Hematopoietic multipotent progenitor cell treated with erythropoietin and hydrocortisone succinate and interleukin-3 and kit ligand, for 4 days (in vitro differentiated cells): ENCODE data around the gene GALNT11.
A peak's percentile ranks its signal among the peaks of the same experiment; 100 is the strongest.
"Not testable (repeated sequence)": the region's sequence is repeated elsewhere in the genome, so short reads cannot be mapped to it uniquely, and the experiment has no call there.

Source experiments
- DNase-seq: peaks from one replicate; pipeline ENCODE4 v3.0.0-alpha.2; 2015

The GALNT11 gene

GRCh38 chr7:152030059-152030458, 4.6 kb downstream of the GALNT11 start:
- DNase-seq: peak; percentile 59

DNA sequence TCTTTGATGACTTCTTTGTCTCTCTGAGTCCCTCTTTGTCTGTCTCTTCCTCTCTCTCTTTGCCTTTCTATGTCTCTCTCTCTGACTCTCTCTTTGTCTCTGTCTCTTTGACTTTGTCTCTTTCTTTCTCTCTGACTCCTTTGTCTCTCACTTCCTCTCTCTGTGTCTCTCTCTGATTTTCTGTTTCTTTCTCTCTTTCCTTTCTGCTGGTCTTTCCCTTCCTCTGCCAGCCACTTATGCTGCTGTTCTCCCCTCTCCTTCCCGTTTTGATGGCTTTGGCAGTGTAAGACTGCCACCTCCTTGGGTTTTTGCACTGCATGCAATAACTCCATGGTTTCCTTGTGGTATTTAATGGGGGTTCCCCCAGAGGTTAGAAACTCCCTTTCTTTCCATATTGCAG, 5.2 kb downstream of the GALNT11 start:
- not testable (repeated sequence) for DNase-seq

DNA sequence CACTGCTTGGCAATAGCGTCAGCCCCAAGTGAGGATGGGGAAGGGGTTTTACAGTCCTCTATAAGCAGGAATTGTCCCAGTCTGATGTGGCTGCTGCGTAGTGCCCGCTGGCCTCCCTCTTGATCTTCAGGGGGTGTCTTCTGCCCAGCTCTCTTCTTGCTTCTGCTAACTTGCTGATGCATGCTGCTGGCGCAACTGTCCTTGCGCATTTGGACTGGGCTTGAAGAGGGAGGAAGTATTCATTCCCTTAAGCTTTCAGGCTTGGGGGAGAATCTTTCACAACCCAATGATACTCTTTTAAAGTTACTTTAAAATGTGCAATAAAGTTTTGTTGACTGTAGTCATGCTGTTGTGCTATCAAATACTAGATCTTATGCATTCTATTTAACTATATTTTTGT, 10.3 kb downstream of the GALNT11 start:
- no peak for DNase-seq

DNA sequence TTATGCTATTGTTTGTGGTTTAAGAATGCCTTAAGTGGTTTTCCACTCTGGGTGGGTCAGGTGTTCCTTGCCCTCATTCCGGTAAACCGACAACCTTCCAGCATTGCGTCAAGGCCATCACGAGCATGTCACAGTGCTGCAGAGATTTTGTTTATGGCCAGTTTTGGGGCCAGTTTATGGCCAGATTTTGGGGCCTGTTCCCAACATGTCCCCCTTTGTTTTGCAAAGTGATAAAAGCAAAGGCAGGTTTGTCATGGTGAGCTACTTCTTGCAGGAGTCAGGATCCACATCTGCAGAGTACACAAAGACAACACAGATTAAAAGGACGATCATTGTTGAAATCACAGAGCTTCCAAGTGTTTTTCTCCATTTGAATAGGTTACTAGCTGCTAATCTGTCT, 12.9 kb downstream of the GALNT11 start:
- not testable (repeated sequence) for DNase-seq

DNA sequence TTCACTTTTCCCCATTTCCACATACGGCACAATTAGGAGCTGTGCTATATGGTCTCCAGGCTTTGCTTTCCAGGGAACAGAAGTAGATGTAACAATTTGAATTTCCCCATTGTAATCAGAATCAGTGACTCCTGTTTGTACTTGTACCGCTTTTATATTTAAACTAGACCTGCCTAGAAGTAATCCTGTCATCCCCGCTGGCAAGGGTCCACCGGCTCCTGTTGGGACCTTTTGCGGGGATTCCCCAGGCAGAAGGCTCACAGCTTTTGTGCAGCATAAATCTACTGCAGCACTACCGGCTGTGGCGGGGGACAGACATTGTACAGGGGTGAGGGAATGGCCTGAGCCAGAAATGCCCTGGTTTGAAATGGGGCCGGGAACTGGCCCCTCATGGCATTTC, 17.6 kb downstream of the GALNT11 start:
- DNase-seq: not testable (repeated sequence)

DNA sequence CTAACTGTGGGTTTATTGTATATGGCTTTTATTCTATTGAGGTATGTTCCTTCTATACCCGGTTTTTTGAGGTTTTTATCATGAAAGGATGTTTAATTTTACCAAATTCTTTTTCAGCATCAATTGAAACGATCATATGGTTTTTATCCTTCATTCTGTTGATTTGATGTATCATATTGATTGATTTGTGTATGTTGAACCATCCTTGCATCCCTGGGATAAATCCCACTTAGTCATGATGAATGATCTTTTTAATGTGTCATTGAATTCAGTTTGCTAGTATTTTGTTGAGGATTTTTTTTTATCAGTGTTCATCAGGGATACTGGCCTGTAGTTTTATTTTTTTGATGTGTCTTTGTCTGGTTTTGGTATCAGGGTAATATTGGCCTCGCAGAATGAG, 19.4 kb downstream of the GALNT11 start:
- DNase-seq: not testable (repeated sequence)

DNA sequence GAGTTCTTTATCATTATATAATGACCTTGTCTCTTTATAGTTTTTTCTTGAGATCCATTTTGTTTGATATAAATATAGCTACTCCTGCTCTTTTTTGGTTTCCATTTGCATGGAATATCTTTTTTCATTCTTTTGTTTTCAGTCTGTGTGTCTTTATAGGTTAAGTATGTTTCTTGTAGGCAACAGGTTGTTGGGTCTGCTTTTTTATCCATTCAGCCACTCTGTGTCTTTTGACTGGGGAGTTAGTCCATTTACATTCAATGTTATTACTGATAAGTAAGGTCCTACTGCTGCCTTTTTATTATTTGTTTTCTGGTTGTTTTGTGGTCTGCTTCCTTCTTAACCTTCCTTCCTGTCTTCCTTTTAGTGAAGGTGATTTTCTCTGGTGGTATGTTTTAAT, 21.1 kb downstream of the GALNT11 start:
- no peak for DNase-seq

- no peak for DNase-seq
Measured at GRCh38 chr7:152048051-152048450, 22.6 kb downstream of the GALNT11 start.

- no peak for DNase-seq
Measured at GRCh38 chr7:152050547-152050971, 25.1 kb downstream of the GALNT11 start.

DNA sequence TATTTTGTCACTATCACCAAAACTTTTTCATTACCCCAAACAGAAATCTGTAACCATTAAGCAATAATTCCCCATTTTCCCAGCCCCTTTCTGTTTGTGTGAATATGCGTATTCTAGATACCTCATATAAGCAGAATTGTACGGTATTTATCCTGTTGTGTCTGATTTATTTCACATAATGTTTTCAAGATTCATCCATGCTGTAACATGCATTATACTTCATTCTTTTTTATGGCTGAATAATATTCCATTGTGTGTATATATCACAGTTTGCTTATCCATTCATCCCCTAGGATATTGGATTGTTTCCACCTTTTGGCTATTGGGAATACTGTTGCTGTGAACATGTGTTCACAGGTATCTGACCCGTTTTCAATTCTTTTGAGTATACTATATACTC, 26.5 kb downstream of the GALNT11 start:
- DNase-seq: no peak

- no peak for DNase-seq
Measured at GRCh38 chr7:152052771-152053170, 27.3 kb downstream of the GALNT11 start.

DNA sequence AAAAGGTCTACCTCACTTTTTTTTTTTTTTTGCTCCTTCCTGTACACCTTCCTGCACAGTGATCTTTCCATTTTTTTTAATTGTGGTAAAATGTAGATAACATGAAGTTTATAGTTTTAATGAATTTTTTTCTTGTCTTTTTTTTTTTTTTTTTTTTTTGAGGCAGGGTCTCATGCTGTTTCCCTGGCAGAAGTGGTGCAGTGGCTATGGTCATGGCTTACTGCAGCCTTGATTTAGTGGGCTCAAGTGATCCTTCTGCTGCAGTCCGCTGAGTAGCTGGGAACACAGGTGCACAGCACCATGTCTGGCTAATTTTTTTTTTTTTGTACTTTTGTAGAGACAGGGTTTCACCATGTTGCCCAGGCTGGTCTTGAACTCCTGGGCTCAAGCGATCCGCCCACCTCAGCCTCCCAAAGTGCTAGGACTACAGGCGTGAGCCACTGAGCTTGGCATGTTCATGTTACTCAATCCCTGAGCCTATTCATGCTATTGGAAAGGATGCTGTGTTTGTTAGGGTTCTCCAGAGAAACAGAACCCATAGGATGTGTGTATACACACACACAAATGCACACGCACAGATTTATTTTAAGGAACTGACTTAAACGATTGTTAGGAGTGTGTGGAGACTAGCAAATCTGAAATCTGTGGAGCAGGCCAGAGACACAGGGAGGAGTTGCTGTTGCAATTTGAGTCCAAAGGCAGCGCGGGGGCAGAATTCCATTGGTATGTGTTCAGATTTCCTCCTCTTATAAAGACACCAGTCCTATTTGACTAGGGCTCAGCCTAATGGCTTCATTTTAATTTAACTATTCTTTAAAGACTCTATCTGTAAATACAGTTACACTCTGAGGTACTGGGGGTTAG, 29.1 kb downstream of the GALNT11 start:
- no peak for DNase-seq

DNA sequence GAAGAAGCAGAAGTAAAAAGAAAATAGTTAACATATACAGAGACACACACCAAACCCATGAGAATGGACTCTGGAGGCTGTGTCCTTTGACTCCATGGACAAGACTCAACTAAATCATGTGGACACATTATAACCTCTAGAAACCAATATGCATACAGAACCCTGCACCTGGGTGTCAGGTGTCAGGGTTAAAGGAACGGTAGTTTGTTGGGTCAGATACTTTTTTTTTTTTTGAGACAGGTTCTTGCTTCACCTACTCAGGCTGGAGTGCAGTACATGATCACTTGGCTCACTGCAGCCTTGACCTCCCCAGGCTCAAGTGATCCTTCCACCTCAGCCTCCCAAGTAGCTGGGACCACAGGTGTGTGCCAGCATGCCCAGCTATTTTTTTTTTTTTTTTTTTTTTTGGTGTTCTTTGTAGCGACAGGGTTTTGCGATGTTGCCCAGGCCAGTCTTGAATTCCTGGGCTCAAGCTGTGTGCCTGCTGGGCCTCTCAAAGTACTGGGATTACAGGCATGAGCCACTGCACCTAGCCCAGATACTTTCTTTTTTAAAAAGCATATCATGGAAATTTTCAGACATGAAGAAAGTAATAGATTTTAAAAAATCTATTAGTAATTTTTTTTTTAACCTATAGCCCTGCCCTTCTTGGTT, 31.3 kb downstream of the GALNT11 start:
- DNase-seq: no peak

- no peak for DNase-seq
Measured at GRCh38 chr7:152059311-152059710, 33.8 kb downstream of the GALNT11 start.

DNA sequence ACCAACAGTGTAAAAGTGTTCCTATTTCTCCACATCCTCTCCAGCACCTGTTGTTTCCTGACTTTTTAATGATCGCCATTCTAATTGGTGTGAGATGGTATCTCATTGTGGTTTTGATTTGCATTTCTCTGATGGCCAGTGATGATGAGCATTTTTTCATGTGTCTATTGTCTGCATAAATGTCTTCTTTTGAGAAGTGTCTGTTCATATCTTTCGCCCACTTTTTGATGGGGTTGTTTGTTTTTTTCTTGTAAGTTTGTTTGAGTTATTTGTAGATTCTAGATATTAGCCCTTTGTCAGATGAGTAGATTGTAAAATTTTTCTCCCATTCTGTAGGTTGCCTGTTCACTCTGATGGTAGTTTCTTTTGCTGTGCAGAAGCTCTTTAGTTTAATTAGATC, 35.6 kb downstream of the GALNT11 start:
- DNase-seq: not testable (repeated sequence)

DNA sequence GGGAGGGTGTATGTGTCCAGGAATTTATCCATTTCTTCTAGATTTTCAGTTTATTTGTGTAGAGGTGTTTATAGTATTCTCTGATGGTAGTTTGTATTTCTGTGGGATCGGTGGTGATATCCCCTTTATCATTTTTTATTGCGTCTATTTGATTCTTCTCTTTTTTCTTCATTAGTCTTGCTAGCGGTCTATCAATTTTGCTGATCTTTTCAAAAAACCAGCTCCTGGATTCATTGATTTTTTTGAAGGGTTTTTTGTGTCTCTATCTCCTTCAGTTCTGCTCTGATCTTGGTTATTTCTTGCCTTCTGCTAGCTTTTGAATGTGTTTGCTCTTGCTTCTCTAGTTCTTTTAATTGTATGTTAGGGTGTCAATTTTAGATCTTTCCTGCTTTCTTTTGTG, 37.7 kb downstream of the GALNT11 start:
- not testable (repeated sequence) for DNase-seq

- DNase-seq: not testable (repeated sequence)
Measured at GRCh38 chr7:152063821-152064220, 38.3 kb downstream of the GALNT11 start.

DNA sequence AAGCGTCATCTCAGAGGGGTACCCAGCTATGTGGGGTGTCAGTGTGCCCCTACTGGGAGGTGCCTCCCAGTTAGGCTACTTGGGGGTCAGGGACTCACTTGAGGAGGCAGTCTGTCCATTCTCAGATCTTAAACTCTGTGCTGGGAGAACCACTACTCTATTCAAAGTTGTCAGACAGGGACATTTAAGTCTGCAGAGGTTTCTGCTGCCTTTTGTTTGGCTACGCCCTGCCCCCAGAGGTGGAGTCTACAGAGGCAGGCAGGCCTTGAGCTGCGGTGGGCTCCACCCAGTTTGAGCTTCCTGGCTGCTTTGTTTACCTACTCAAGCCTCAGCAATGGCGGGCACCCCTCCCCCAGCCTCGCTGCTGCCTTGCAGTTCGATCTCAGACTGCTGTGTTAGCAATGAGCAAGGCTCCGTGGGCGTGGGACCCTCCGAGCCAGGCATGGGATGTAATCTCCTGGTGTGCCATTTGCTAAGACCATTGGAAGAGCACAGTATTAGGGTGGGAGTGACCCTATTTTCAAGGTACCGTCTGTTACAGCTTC, 40.4 kb downstream of the GALNT11 start:
- DNase-seq: not testable (repeated sequence)

GRCh38 chr7:152072421-152072820, 46.9 kb downstream of the GALNT11 start:
- DNase-seq: no peak

DNA sequence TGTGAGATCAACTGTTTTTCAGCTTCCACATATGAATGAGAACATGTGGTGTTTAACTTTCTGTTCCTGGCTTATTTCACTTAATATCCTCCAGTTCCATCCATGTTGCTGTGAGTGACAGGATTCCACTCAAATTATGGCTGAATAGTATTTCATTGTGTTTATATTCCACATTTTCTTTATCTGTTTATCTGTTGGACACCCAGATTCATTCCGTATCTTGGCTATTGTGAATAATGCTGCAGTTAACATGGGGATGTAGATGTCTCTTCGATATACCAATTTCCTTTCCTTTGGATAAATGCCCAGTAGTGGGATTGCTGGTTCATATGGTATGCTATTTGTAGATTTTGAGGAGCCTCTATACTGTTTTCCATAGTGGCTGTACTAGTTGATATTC, 47.9 kb downstream of the GALNT11 start:
- no peak for DNase-seq

GRCh38 chr7:152074673-152075072, 49.2 kb downstream of the GALNT11 start:
- DNase-seq: no peak

GRCh38 chr7:152075379-152075778, 49.9 kb downstream of the GALNT11 start:
- DNase-seq: not testable (repeated sequence)

DNA sequence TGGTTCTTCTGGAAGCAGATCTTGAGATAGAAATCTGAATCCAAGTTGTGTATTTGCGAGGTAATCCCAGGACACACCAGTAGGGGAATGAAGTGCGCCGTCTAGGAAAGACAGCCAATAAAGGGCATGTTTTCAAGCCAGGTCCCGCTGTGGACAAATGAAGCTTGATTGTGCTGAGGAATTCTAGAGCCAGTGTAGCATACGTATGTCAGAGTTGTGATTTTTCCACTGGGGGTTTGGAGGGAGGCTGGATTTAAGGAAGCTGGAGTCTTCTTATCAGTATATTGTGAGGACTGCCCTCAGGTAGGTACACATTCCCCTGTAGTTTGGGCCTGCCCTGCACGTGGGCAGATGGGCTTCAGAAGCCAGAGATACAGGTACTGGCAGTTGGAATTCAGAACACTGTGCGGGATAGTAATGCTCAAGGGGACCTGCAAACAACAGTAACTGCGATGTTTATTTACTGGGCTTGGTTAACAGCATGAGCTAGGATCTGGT, 50.9 kb downstream of the GALNT11 start:
- DNase-seq: peak; percentile 37
